Effector memory CD8-positive, alpha-beta T cell (primary cell): ENCODE results near the gene SRSF2.
"Not testable (repeated sequence)": the region's sequence is repeated elsewhere in the genome, so short reads cannot be mapped to it uniquely, and the experiment has no call there.

Experiments used
- ATAC-seq: fragments of 150-1000 bp; cut with Tn5 transposase; replicated peaks from 2 replicates; pipeline ENCODE4 v1.10.0; 2021; ENCODE audit warnings: mild to moderate bottlenecking, moderate library complexity
- DNase-seq, 3 experiments: peaks; one replicate each; pipeline ENCODE4 v3.0.0; 2021
- H3K27ac Mint-ChIP-seq, 2 donors: one replicate each; pipeline ENCODE4 v1.8.0; 2022; ENCODE audit warnings: mild to moderate bottlenecking in 2 of 2, mixed read lengths in 2 of 2, moderate library complexity in 2 of 2
- H3K27me3 Mint-ChIP-seq, 2 donors: one replicate each; pipeline ENCODE4 v1.8.0; 2022; ENCODE audit warnings: mixed read lengths in 2 of 2
- H3K36me3 Mint-ChIP-seq: one replicate; pipeline ENCODE4 v1.8.0; 2022; ENCODE audit warnings: mild to moderate bottlenecking, moderate library complexity, mixed read lengths; ENCODE audit not compliant: insufficient read depth
- H3K4me1 Mint-ChIP-seq, 2 donors: one replicate each; pipeline ENCODE4 v1.8.0; 2022; ENCODE audit warnings: low read depth in 2 of 2, mixed read lengths in 2 of 2
- H3K4me3 Mint-ChIP-seq, 2 donors: one replicate each; pipeline ENCODE4 v1.8.0; 2022; ENCODE audit warnings: mild to moderate bottlenecking in 2 of 2, mixed read lengths in 2 of 2, moderate library complexity in 2 of 2
- H3K9me3 Mint-ChIP-seq, 2 donors: one replicate each; pipeline ENCODE4 v1.8.0; 2022; ENCODE audit warnings: mixed read lengths in 2 of 2

SRSF2 gene

GRCh38 chr17:76709951-76710862 is 26.9 kb downstream of the SRSF2 start:
- Mint-ChIP-seq H3K4me1 (peaks cover 30 to 37% of the 10 kb centered on the region in 2 donors), H3K36me3 (peaks cover 30% of the 10 kb centered on the region), H3K4me3 (peak overlapping the region; percentile 72 to 73)

DNA sequence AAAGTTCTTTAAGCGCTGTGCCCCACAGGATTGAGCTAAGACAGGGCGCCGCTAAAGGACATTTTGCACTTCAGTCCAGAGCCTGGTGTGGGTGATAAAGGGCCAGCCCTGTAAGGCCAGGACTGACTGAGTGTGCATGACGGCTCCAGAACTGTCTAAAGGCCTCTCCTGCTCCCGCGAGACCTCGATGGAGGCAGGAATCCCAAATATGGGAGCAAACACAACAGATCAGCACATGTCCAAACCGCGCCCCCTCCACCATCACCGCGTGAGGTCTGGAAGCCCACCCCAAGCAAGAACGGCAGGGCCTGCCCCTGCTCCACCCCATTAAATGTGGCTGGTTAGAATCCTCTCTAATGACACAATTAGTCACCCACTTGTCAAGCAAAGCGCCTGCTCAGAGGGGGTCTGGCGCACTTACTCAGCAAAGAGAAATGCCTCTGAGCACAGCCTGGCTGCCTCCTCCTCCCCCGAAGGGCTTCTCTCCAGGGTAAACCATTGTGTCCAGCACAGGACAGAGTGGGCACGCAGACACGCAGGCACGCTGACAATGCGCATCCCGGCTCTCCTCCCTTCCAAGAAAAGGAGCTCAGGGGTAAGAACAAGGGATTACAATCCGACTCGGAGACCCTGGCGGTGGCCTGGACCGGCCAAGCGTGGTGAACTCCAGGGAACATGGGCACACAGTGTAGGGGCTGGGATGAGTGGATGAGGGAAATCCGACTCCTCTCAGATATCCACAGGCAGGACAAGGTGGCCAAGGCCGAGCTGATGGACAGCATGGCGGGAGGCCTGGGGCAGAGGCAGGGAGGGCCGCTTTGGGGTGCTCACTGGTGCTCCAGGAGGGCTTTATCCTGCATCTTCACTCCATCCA is 27.8 kb downstream of the SRSF2 start:
- H3K27me3 Mint-ChIP-seq, result no peaks in the 10 kb centered on the region
- peak overlapping the region; percentile 49 to 60 for H3K27ac Mint-ChIP-seq
- peaks cover 24 to 30% of the 10 kb centered on the region in 2 donors for H3K4me1 Mint-ChIP-seq
- peaks cover 21% of the 10 kb centered on the region for H3K36me3 Mint-ChIP-seq
- no peak for ATAC-seq
- no peaks in the 10 kb centered on the region for H3K9me3 Mint-ChIP-seq
- DNase-seq, result no peak
- H3K4me3 Mint-ChIP-seq, result peak overlapping the region; percentile 72 to 73

More at GRCh38 chr17:76709951-76710862, 26.9 kb downstream of the SRSF2 start:
- H3K27ac Mint-ChIP-seq, result peak overlapping the region; percentile 49 to 60
- peak; percentile 13 for ATAC-seq
- not testable (repeated sequence) for H3K27me3 Mint-ChIP-seq, DNase-seq, H3K9me3 Mint-ChIP-seq

GRCh38 chr17:76707985-76708807 is 28.9 kb downstream of the SRSF2 start:
- Mint-ChIP-seq H3K27ac (peak overlapping the region in 1 of 2 donors; percentile 8), H3K36me3 (peaks cover 21% of the 10 kb centered on the region), H3K27me3 (no peaks in the 10 kb centered on the region), H3K9me3 (no peaks in the 10 kb centered on the region), H3K4me1 (peaks cover 21 to 27% of the 10 kb centered on the region in 2 donors), H3K4me3 (peak overlapping the region in 1 of 2 donors; percentile 72)
- ATAC-seq, result no peak
- DNase-seq, result no peak

GRCh38 chr17:76706817-76707216 is 30.3 kb downstream of the SRSF2 start:
- Mint-ChIP-seq H3K4me3 (no peak overlapping the region), H3K4me1 (peaks cover 21 to 27% of the 10 kb centered on the region in 2 donors), H3K27me3 (no peaks in the 10 kb centered on the region), H3K27ac (no peak overlapping the region), H3K9me3 (no peaks in the 10 kb centered on the region), H3K36me3 (peaks cover 10% of the 10 kb centered on the region)
- no peak for DNase-seq
- no peak for ATAC-seq

- H3K36me3 Mint-ChIP-seq, result peaks cover 4% of the 10 kb centered on the region
- H3K4me3 Mint-ChIP-seq, result no peak overlapping the region
- peaks cover 22 to 34% of the 10 kb centered on the region in 2 donors for H3K4me1 Mint-ChIP-seq
- no peaks in the 10 kb centered on the region for H3K27me3 Mint-ChIP-seq
- no peaks in the 10 kb centered on the region for H3K9me3 Mint-ChIP-seq
- ATAC-seq (no peak), DNase-seq (no peak)
- no peak overlapping the region for H3K27ac Mint-ChIP-seq
These were observed 32.3 kb downstream of the SRSF2 start for GRCh38 chr17:76704805-76705204.

- no peaks in the 10 kb centered on the region for H3K9me3 Mint-ChIP-seq
- no peaks in the 10 kb centered on the region for H3K27me3 Mint-ChIP-seq
- DNase-seq, result no peak
- H3K4me1 Mint-ChIP-seq, result peaks cover 15 to 24% of the 10 kb centered on the region in 2 donors
- H3K36me3 Mint-ChIP-seq, result no peaks in the 10 kb centered on the region
- H3K4me3 Mint-ChIP-seq, result no peak overlapping the region
- ATAC-seq, result no peak
- H3K27ac Mint-ChIP-seq, result no peak overlapping the region
These were observed 34.0 kb downstream of the SRSF2 start for GRCh38 chr17:76702941-76703637.

GRCh38 chr17:76702076-76702475 is 35.1 kb downstream of the SRSF2 start:
- ATAC-seq (no peak), DNase-seq (no peak)
- Mint-ChIP-seq H3K27me3 (no peaks in the 10 kb centered on the region), H3K36me3 (no peaks in the 10 kb centered on the region), H3K27ac (peak overlapping the region in 1 of 2 donors; percentile 10), H3K4me1 (peaks cover 17 to 24% of the 10 kb centered on the region in 2 donors), H3K9me3 (no peaks in the 10 kb centered on the region), H3K4me3 (no peak overlapping the region)

GRCh38 chr17:76701471-76701967 is 35.6 kb downstream of the SRSF2 start:
- no peaks in the 10 kb centered on the region for H3K36me3 Mint-ChIP-seq
- no peaks in the 10 kb centered on the region for H3K27me3 Mint-ChIP-seq
- no peak overlapping the region for H3K4me3 Mint-ChIP-seq
- peaks cover 22 to 24% of the 10 kb centered on the region in 2 donors for H3K4me1 Mint-ChIP-seq
- no peak for ATAC-seq
- no peaks in the 10 kb centered on the region for H3K9me3 Mint-ChIP-seq
- no peak for DNase-seq
- H3K27ac Mint-ChIP-seq, result peak overlapping the region in 1 of 2 donors; percentile 10

DNA sequence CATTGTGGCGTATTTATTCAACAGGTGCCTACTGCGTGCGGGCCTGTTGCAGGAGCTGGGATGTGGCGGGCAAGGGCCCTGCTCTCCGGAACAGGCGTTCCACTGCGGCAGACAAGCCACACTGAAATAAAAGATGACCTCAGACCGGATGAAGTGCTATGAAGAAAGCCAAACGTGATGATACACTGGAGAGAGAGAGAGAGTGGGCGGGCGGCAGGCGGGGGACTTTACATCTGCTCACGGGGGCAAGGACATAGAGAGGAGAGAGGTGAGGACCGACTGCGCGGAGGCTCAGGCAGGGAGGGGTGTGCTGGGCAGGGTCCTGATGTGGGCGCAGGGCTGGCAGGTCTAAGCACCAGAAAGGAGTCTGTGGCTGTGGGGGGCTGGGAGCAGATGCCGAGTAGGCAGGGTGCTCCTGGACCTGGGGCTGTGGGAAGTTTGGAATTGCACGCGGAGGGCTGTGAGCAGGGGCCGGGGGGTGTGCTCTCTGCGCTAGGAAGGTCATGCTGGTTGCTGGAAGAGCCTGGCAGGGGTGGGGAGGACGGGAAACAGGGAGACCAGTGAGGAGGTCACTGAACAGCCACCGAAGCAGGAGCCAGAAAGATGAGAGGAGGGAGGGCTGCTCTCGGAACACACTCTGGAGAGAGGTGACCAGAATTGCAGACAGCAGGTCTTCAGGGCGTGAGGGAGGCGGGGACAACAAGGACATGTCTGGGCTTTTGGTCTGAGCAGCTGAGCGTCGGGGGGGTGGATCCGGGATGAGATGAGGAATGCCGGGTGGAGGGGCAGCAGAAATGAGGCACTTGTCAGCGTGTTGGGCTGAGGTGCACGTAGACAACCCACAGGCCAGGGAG is 36.3 kb downstream of the SRSF2 start:
- Mint-ChIP-seq H3K4me1 (peaks cover 25 to 27% of the 10 kb centered on the region in 2 donors), H3K36me3 (no peaks in the 10 kb centered on the region), H3K9me3 (no peaks in the 10 kb centered on the region), H3K27me3 (no peaks in the 10 kb centered on the region), H3K4me3 (peak overlapping the region; percentile 64 to 70), H3K27ac (peak overlapping the region; percentile 81 to 92)
- DNase-seq, result peak in 2 of 3 experiments; percentile 25 to 27
- peak; percentile 84 for ATAC-seq

DNA sequence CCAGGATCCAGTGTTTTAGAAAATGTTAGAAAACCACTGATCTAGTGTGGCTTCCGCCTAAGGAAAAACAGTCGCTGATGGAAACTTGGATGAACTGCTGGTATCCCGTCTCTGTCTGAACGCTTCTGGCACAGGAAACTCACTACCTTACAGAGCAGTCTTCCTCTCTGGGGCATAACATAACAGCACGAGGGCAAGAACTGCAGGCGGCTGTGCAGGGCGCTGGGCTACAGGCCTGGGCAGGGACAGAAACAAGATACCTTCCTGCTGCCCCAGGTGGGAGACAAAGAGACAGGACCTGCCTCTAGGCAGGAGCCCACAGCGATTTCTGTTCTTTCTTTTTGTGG is 36.9 kb downstream of the SRSF2 start:
- H3K4me3 Mint-ChIP-seq, result peak overlapping the region; percentile 64 to 70
- no peak for ATAC-seq
- no peaks in the 10 kb centered on the region for H3K27me3 Mint-ChIP-seq
- H3K36me3 Mint-ChIP-seq, result no peaks in the 10 kb centered on the region
- no peaks in the 10 kb centered on the region for H3K9me3 Mint-ChIP-seq
- peak overlapping the region; percentile 81 to 92 for H3K27ac Mint-ChIP-seq
- no peak for DNase-seq
- H3K4me1 Mint-ChIP-seq, result peaks cover 27 to 29% of the 10 kb centered on the region in 2 donors

GRCh38 chr17:76698466-76698977 is 38.6 kb downstream of the SRSF2 start:
- not testable (repeated sequence) for H3K36me3 Mint-ChIP-seq, ATAC-seq, H3K9me3 Mint-ChIP-seq, H3K4me3 Mint-ChIP-seq, DNase-seq, H3K27me3 Mint-ChIP-seq
- H3K4me1 Mint-ChIP-seq, result peaks cover 27 to 30% of the 10 kb centered on the region in 2 donors
- H3K27ac Mint-ChIP-seq, result peak overlapping the region; percentile 60 to 81
